Duodenal mucosa (tissue), 2 donors: Measurements from ENCODE around the gene PRRG2.

ENCODE experiments used
- H3K27ac ChIP-seq: one replicate; pipeline ENCODE4 v1.7.0; 2013; ENCODE audit warnings: low read depth, low read length
- H3K27me3 ChIP-seq, 2 donors: one replicate each; pipeline ENCODE4 v1.7.0; 2013; ENCODE audit warnings: low read length in 2 of 2, control low read depth in 1 of 2; ENCODE audit not compliant: insufficient read depth in 2 of 2, control insufficient read depth in 1 of 2
- H3K36me3 ChIP-seq, 2 donors: one replicate each; pipeline ENCODE4 v1.7.0; 2013; ENCODE audit warnings: low read length in 2 of 2, control low read depth in 1 of 2; ENCODE audit not compliant: insufficient read depth in 2 of 2, control insufficient read depth in 1 of 2
- H3K4me1 ChIP-seq, 2 donors: one replicate each; pipeline ENCODE4 v1.7.0; 2013; ENCODE audit warnings: low read length in 2 of 2, control low read depth in 1 of 2; ENCODE audit not compliant: insufficient read depth in 2 of 2, control insufficient read depth in 1 of 2
- H3K4me3 ChIP-seq, 2 donors: one replicate each; pipeline ENCODE4 v1.7.0; 2013; ENCODE audit warnings: low read length in 2 of 2, low read depth in 1 of 2
- H3K9ac ChIP-seq, 2 donors: one replicate each; pipeline ENCODE4 v1.7.0; 2013; ENCODE audit warnings: low read length in 2 of 2, low read depth in 1 of 2
- H3K9me3 ChIP-seq, 2 donors: one replicate each; pipeline ENCODE4 v1.7.0; 2013; ENCODE audit warnings: low read length in 2 of 2, control low read depth in 1 of 2; ENCODE audit not compliant: control insufficient read depth in 1 of 2

The PRRG2 gene

GRCh38 chr19:49557641-49558325, 23.3 kb upstream of the PRRG2 start:
- Histone ChIP-seq H3K9me3 (no peaks in the 10 kb centered on the region), H3K27ac (no peak overlapping the region), H3K9ac (peak overlapping the region in 1 of 2 donors; percentile 25), H3K27me3 (no peaks in the 10 kb centered on the region), H3K4me3 (peak overlapping the region in 1 of 2 donors; percentile 18), H3K4me1 (peaks cover 53 to 76% of the 10 kb centered on the region in 2 donors), H3K36me3 (peaks cover 13 to 42% of the 10 kb centered on the region in 2 donors)

GRCh38 chr19:49558591-49558990, 22.5 kb upstream of the PRRG2 start:
- Histone ChIP-seq H3K9ac (peak overlapping the region in 1 of 2 donors; percentile 28), H3K27ac (no peak overlapping the region), H3K4me1 (peaks cover 54 to 77% of the 10 kb centered on the region in 2 donors), H3K9me3 (no peaks in the 10 kb centered on the region), H3K4me3 (peak overlapping the region in 1 of 2 donors; percentile 16), H3K36me3 (peaks cover 13 to 42% of the 10 kb centered on the region in 2 donors), H3K27me3 (no peaks in the 10 kb centered on the region)

DNA sequence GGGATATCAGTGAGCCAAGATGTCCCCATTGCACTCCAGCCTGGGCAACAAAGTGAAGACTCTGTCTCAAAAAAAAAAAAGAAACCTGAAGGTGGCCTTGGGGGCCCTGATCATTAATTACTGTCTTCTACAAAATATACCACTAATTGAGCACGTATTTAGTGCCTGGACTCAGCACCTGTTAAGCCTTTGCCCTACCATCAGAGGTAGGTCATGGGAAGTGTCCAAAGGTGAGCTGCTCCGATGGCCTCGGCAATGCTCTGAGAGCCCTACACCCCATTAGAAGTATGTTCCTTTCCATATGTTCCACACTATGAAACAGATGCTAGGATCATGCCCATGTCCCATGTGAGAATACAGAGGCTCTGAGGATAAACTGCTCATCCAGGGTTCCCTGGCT, 21.7 kb upstream of the PRRG2 start:
- Histone ChIP-seq H3K27me3 (no peaks in the 10 kb centered on the region), H3K4me3 (peak overlapping the region in 1 of 2 donors; percentile 29), H3K4me1 (peaks cover 52 to 78% of the 10 kb centered on the region in 2 donors), H3K9ac (peak overlapping the region in 1 of 2 donors; percentile 49), H3K27ac (no peak overlapping the region), H3K36me3 (peaks cover 13 to 42% of the 10 kb centered on the region in 2 donors), H3K9me3 (no peaks in the 10 kb centered on the region)

DNA sequence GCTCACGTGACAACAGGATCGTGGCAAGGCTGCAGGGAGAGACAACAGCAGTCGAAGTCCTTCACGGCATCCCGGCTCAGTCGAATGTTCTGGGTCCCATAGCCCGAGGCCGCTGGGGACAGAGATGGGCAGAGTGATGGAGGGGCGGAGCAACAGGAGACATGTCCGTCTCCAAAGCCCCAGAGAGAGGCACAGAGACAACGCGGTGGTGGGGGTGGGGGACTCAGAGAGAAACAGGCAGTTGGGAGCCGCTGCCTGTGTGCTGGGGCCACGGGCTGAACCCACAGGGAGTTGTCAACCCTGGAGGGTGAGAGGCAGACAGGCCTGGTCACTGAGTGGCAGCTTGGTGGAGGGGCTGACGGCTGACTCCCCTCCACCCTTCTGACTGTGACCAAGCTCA, 21.2 kb upstream of the PRRG2 start:
- Histone ChIP-seq H3K4me1 (peaks cover 52 to 79% of the 10 kb centered on the region in 2 donors), H3K9ac (peak overlapping the region; percentile 49 to 65), H3K9me3 (no peaks in the 10 kb centered on the region), H3K27me3 (no peaks in the 10 kb centered on the region), H3K27ac (peak overlapping the region; percentile 63), H3K4me3 (peak overlapping the region; percentile 29 to 46), H3K36me3 (peaks cover 13 to 42% of the 10 kb centered on the region in 2 donors)

GRCh38 chr19:49560358-49560900, 20.7 kb upstream of the PRRG2 start:
- H3K27ac ChIP-seq = peak overlapping the region; percentile 63

DNA sequence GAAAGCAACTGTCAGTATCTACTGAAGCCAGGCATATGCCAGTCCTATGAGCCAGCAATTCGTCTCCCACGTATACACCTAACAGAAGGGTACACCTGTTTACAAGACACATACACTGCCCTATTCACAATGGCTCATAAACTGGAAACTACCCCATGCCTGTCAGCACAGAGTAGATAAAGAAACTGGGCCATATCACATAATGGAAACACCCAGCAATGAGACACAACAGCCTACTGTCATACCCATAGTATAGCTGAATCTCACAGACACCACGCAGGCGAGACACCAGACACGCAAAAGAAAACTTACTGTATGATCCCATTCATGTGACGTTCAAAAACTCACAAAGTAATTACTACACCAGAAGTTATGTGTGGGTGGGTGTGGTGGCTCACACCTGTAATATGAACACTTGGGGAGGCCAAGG, 16.5 kb upstream of the PRRG2 start:
- no peak overlapping the region for H3K4me3 ChIP-seq
- H3K9ac ChIP-seq = peak overlapping the region in 1 of 2 donors; percentile 32
- H3K27ac ChIP-seq = peak overlapping the region; percentile 4
- peaks cover 0 to 6% of the 10 kb centered on the region in 2 donors for H3K36me3 ChIP-seq
- no peaks in the 10 kb centered on the region for H3K27me3 ChIP-seq
- H3K9me3 ChIP-seq = no peaks in the 10 kb centered on the region
- H3K4me1 ChIP-seq = peaks cover 55 to 61% of the 10 kb centered on the region in 2 donors

More at GRCh38 chr19:49560358-49560900, 20.7 kb upstream of the PRRG2 start:
- Histone ChIP-seq H3K9ac (peak overlapping the region; percentile 49 to 65), H3K36me3 (peaks cover 13 to 40% of the 10 kb centered on the region in 2 donors), H3K4me1 (peaks cover 55 to 77% of the 10 kb centered on the region in 2 donors), H3K9me3 (no peaks in the 10 kb centered on the region), H3K4me3 (peak overlapping the region; percentile 29 to 46), H3K27me3 (no peaks in the 10 kb centered on the region)

DNA sequence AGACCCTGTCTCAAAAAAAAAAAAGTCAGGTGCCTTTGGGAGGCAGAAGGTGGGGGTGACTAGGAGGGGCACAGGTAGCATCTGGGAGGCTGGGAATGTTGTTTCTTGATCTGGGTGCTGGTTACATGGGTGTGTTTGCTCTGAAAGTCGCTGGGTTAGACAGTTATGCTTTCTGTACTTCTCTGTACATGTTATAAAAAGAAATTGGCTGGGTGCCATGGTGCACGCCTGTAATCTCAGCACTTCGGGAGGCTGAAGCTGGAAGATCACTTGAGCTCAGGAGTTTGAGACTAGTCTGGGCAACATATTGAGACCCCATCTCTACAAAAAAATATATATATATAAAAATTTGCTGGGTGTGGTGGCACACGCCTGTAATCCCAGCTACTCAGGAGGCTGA, 15.9 kb upstream of the PRRG2 start:
- peak overlapping the region in 1 of 2 donors; percentile 32 for H3K9ac ChIP-seq
- no peaks in the 10 kb centered on the region for H3K27me3 ChIP-seq
- H3K4me1 ChIP-seq = peaks cover 50 to 55% of the 10 kb centered on the region in 2 donors

GRCh38 chr19:49566302-49566701, 14.8 kb upstream of the PRRG2 start:
- Histone ChIP-seq H3K4me3 (no peak overlapping the region), H3K9me3 (no peaks in the 10 kb centered on the region), H3K27ac (no peak overlapping the region), H3K27me3 (no peaks in the 10 kb centered on the region), H3K36me3 (no peaks in the 10 kb centered on the region), H3K4me1 (peaks cover 44 to 52% of the 10 kb centered on the region in 2 donors), H3K9ac (no peak overlapping the region)

More for the DNA sequence above, 15.9 kb upstream of the PRRG2 start:
- Histone ChIP-seq H3K27ac (no peak overlapping the region), H3K4me3 (no peak overlapping the region), H3K9me3 (no peaks in the 10 kb centered on the region), H3K36me3 (no peaks in the 10 kb centered on the region)

DNA sequence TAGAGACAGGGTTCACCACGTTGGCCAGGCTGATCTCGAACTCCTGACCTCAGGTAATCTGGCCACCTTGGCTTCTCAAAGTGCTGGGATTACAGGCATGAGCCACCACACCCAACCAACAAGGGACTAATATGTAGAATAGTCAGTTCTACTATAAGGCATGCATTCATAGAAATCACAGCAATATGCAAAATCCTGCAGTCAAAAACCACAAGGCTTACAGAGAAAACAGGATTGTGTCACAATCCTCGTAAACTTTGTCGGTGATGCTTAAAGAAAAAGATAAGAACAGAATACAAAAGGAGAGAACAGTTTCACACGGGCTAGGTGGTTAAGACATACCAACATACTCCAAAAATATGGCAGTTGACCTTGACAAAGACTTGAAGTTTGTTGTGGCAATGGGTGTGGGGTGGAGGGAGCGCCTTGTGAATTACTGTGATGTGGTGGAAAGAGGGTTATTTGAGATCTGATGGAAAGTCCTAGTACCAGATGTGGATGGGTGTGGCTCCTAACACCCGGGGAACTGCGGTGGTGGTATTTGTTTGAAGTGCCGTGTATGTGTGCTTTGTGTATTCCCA, 13.2 kb upstream of the PRRG2 start:
- Histone ChIP-seq H3K27me3 (no peaks in the 10 kb centered on the region), H3K9ac (peak overlapping the region; percentile 1 to 23), H3K4me3 (peak overlapping the region in 1 of 2 donors; percentile 9), H3K9me3 (no peaks in the 10 kb centered on the region), H3K36me3 (peaks cover 0 to 1% of the 10 kb centered on the region in 2 donors), H3K4me1 (peaks cover 33 to 42% of the 10 kb centered on the region in 2 donors), H3K27ac (no peak overlapping the region)
